Peyer's patch (tissue), 4 donors: ENCODE data around the gene KHDC4. TPM values are rescaled to one million over a fixed set of nuclear protein-coding genes. Genes with fewer than 3 reads are reported as not detected.
A peak's percentile ranks its signal among the peaks of the same experiment; 100 is the strongest.
"Not testable (repeated sequence)": the region's sequence is repeated elsewhere in the genome, so short reads cannot be mapped to it uniquely, and the experiment has no call there.

ENCODE experiments used
- DNase-seq, 3 donors: peaks; one replicate each; pipeline ENCODE4 v3.0.0-alpha.2; 2017 to 2019
- H3K27ac ChIP-seq, 4 donors: fragments of 200-600 bp; sonication (generic); one replicate each; pipeline ENCODE4 v1.5.1; 2016 to 2019
- H3K27me3 ChIP-seq, 2 donors: fragments of 200-600 bp; sonication (generic); one replicate each; pipeline ENCODE4 v1.5.1; 2019
- H3K36me3 ChIP-seq, 3 donors: fragments of 200-600 bp; sonication (generic); one replicate each; pipeline ENCODE4 v1.5.1; 2016 to 2019
- H3K4me1 ChIP-seq, 4 donors: fragments of 200-600 bp; sonication (generic); one replicate each; pipeline ENCODE4 v1.5.1; 2016 to 2019
- H3K4me3 ChIP-seq, 4 donors: fragments of 200-600 bp; sonication (generic); 1 replicate in 3 of 4; 2 replicates in 1 of 4; pipeline ENCODE4 v1.5.1; 2016 to 2019; ENCODE audit warnings: mild to moderate bottlenecking in 1 of 4
- H3K9me3 ChIP-seq, 4 donors: fragments of 200-600 bp; sonication (generic); one replicate each; pipeline ENCODE4 v1.5.1; 2016 to 2019; ENCODE audit warnings: mild to moderate bottlenecking in 1 of 4
- POLR2A ChIP-seq, 2 donors: fragments of 450-650 bp; IDR thresholded peaks; one replicate each; pipeline ENCODE4 v1.5.1; 2017; ENCODE audit warnings: antibody characterized with exemption in 2 of 2, mild to moderate bottlenecking in 2 of 2, moderate library complexity in 2 of 2
- total RNA-seq, 4 donors: library from RNA; depleted of rRNA; stranded (reverse); fragments of >200 nt; gene quantifications; one replicate each; pipeline ENCODE4 v1.1.0, GENCODE V29; 2016
- TF ChIP-seq, protein P1 (sequence below), 6 experiments: fragments of 450-650 bp in 4 of 6; fragments of 200-600 bp in 2 of 6; sonication (generic) in 1 of 6; IDR thresholded peaks; one replicate each; pipeline ENCODE4 v1.5.1; 2017 to 2019; ENCODE audit warnings: antibody characterized with exemption in 6 of 6, mild to moderate bottlenecking in 3 of 6, moderate library complexity in 1 of 6

Gene KHDC4
- total RNA-seq, 4 donors from 2014 or later: 71.5 to 146 (median 96.4) TPM

- Histone ChIP-seq H3K36me3 (peaks cover 0 to 74% (median 0%) of the 10 kb centered on the region in 3 donors), H3K27me3 (no peaks in the 10 kb centered on the region), H3K27ac (peak overlapping the region; percentile 90 to 93 (median 92)), H3K4me1 (peaks cover 0 to 14% (median 0%) of the 10 kb centered on the region in 4 donors), H3K4me3 (peak overlapping the region in 2 of 4 donors; percentile 70 to 78), H3K9me3 (no peaks in the 10 kb centered on the region)
- DNase-seq: no peak
- TF ChIP-seq, protein P1, sequence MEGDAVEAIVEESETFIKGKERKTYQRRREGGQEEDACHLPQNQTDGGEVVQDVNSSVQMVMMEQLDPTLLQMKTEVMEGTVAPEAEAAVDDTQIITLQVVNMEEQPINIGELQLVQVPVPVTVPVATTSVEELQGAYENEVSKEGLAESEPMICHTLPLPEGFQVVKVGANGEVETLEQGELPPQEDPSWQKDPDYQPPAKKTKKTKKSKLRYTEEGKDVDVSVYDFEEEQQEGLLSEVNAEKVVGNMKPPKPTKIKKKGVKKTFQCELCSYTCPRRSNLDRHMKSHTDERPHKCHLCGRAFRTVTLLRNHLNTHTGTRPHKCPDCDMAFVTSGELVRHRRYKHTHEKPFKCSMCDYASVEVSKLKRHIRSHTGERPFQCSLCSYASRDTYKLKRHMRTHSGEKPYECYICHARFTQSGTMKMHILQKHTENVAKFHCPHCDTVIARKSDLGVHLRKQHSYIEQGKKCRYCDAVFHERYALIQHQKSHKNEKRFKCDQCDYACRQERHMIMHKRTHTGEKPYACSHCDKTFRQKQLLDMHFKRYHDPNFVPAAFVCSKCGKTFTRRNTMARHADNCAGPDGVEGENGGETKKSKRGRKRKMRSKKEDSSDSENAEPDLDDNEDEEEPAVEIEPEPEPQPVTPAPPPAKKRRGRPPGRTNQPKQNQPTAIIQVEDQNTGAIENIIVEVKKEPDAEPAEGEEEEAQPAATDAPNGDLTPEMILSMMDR (IDR thresholded peaks at IDR 0.05): no peak
- no peak for TF ChIP-seq POLR2A (IDR thresholded peaks at IDR 0.05)
Observed at GRCh38 chr1:155909894-155910293, 24.3 kb downstream of the KHDC4 start.

GRCh38 chr1:155904261-155904660, 30.0 kb downstream of the KHDC4 start:
- Histone ChIP-seq H3K4me3 (no peak overlapping the region), H3K27me3 (no peaks in the 10 kb centered on the region), H3K4me1 (no peaks in the 10 kb centered on the region), H3K36me3 (peaks cover 0 to 98% (median 3%) of the 10 kb centered on the region in 3 donors), H3K27ac (no peak overlapping the region), H3K9me3 (no peaks in the 10 kb centered on the region)
- DNase-seq: no peak
- TF ChIP-seq POLR2A (IDR thresholded peaks at IDR 0.05): no peak
- TF ChIP-seq, protein P1 (IDR thresholded peaks at IDR 0.05): no peak

- H3K4me1 ChIP-seq: no peaks in the 10 kb centered on the region
- no peak for TF ChIP-seq POLR2A (IDR thresholded peaks at IDR 0.05)
- TF ChIP-seq, protein P1 (IDR thresholded peaks at IDR 0.05): no peak
- H3K27me3 ChIP-seq: no peaks in the 10 kb centered on the region
- H3K9me3 ChIP-seq: no peaks in the 10 kb centered on the region
- H3K27ac ChIP-seq: no peak overlapping the region
- H3K36me3 ChIP-seq: peaks cover 0 to 91% (median 3%) of the 10 kb centered on the region in 3 donors
- no peak overlapping the region for H3K4me3 ChIP-seq
- DNase-seq: no peak
Observed at GRCh38 chr1:155900161-155900560, 34.1 kb downstream of the KHDC4 start.

DNA sequence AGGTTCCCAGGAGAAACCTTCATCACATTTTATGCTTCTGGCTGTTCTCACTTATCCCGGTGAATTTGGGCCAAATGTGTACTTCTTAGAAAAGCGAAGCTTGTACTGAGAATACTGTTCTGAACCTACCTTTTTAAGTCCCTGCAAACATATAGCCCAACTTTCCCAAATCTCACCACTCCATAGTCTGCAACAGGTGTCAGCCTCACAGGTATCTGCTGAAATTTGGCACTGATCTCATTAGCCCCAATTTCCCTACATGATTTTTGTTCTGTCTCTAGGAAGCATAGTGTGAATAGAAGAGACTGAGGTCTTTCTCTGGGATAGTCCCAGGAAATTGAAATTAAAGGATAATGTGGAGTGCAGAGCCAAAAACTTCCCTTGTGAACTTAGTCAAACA, 34.5 kb downstream of the KHDC4 start:
- TF ChIP-seq, protein P1 (IDR thresholded peaks at IDR 0.05): no peak
- TF ChIP-seq POLR2A (IDR thresholded peaks at IDR 0.05): no peak
- Histone ChIP-seq H3K36me3 (peaks cover 0 to 86% (median 3%) of the 10 kb centered on the region in 3 donors), H3K4me3 (no peak overlapping the region), H3K4me1 (no peaks in the 10 kb centered on the region), H3K9me3 (no peaks in the 10 kb centered on the region), H3K27me3 (no peaks in the 10 kb centered on the region), H3K27ac (no peak overlapping the region)
- DNase-seq: no peak

DNA sequence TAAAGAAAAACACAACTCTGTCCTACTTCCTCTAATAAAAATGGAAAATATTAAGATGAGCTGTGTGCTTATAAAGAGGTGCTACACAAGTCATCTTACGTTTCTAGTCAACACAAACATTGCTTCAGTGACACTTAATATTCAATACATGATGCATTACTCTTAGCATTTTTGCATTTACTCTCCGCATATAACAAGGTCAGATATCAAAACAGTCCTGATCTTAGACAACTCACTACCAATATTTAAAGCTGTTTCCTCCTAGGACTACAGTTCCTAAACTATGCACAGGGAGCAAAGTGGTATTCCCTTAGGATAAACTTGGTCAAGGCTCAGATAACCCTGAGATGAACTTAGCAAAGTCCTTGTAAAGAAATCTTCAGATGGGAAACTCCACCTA, 35.3 kb downstream of the KHDC4 start:
- no peaks in the 10 kb centered on the region for H3K27me3 ChIP-seq
- TF ChIP-seq, protein P1 (IDR thresholded peaks at IDR 0.05): no peak
- TF ChIP-seq POLR2A (IDR thresholded peaks at IDR 0.05): no peak
- H3K4me1 ChIP-seq: no peaks in the 10 kb centered on the region
- no peak for DNase-seq
- peaks cover 0 to 78% (median 3%) of the 10 kb centered on the region in 3 donors for H3K36me3 ChIP-seq
- H3K27ac ChIP-seq: no peak overlapping the region
- H3K4me3 ChIP-seq: no peak overlapping the region
- no peaks in the 10 kb centered on the region for H3K9me3 ChIP-seq

- H3K9me3 ChIP-seq: no peaks in the 10 kb centered on the region
- H3K27me3 ChIP-seq: no peaks in the 10 kb centered on the region
- no peak for TF ChIP-seq POLR2A (IDR thresholded peaks at IDR 0.05)
- TF ChIP-seq, protein P1 (IDR thresholded peaks at IDR 0.05): no peak
- H3K4me3 ChIP-seq: no peak overlapping the region
- H3K27ac ChIP-seq: no peak overlapping the region
- DNase-seq: no peak
- H3K36me3 ChIP-seq: peaks cover 0 to 68% (median 3%) of the 10 kb centered on the region in 3 donors
- no peaks in the 10 kb centered on the region for H3K4me1 ChIP-seq
Observed at GRCh38 chr1:155897746-155898145, 36.5 kb downstream of the KHDC4 start.

GRCh38 chr1:155896476-155896875, 37.7 kb downstream of the KHDC4 start:
- not testable (repeated sequence) for H3K27ac ChIP-seq, H3K27me3 ChIP-seq, H3K4me3 ChIP-seq, H3K9me3 ChIP-seq, DNase-seq, H3K4me1 ChIP-seq
- peaks cover 0 to 55% (median 3%) of the 10 kb centered on the region in 3 donors for H3K36me3 ChIP-seq

- not testable (repeated sequence) for H3K9me3 ChIP-seq, H3K27ac ChIP-seq, H3K4me3 ChIP-seq, H3K27me3 ChIP-seq, DNase-seq, H3K4me1 ChIP-seq
- peaks cover 0 to 46% (median 3%) of the 10 kb centered on the region in 3 donors for H3K36me3 ChIP-seq
Observed at GRCh38 chr1:155895617-155896016, 38.6 kb downstream of the KHDC4 start.
